SU-DHL-6 (cell line): Measurements from ENCODE around the gene FLT3LG.

ENCODE experiments used
- H2AFZ ChIP-seq: fragments of 200-600 bp; sonication (generic); 2 replicates; pipeline ENCODE4 v1.6.1; 2014; ENCODE audit warnings: low read depth, mild to moderate bottlenecking, moderate library complexity, mixed read lengths, antibody characterized with exemption, low read length; ENCODE audit not compliant: severe bottlenecking
- H3F3A ChIP-seq: fragments of 200-600 bp; shearing (Covaris generic); 2 replicates; pipeline ENCODE4 v1.6.0; 2016; ENCODE audit warnings: antibody characterized with exemption, mild to moderate bottlenecking; ENCODE audit not compliant: insufficient read depth
- H3K27ac ChIP-seq: fragments of 200-600 bp; sonication (generic); 2 replicates; pipeline ENCODE4 v1.5.1; 2016; ENCODE audit warnings: low read depth, mild to moderate bottlenecking, low read length, moderate library complexity, mixed read lengths
- H3K27me3 ChIP-seq: fragments of 200-600 bp; sonication (generic), shearing (Covaris generic); 2 replicates; pipeline ENCODE4 v1.6.0; 2014; ENCODE audit warnings: mild to moderate bottlenecking, low read length
- H3K36me3 ChIP-seq: fragments of 200-600 bp; sonication (generic); 2 replicates; pipeline ENCODE4 v1.6.1; 2014; ENCODE audit warnings: mild to moderate bottlenecking, low read length, mixed read lengths
- H3K4me2 ChIP-seq: fragments of 300-600, 200-600 bp; shearing (Covaris generic), sonication (generic); 2 replicates; pipeline ENCODE4 v1.6.0; 2014; ENCODE audit warnings: low read length, low read depth, mild to moderate bottlenecking; ENCODE audit not compliant: poor library complexity, severe bottlenecking
- H3K4me3 ChIP-seq: fragments of 200-600 bp; sonication (generic); 2 replicates; pipeline ENCODE4 v1.5.1; 2014; ENCODE audit warnings: antibody characterized with exemption, low read length, mild to moderate bottlenecking, mixed read lengths; ENCODE audit not compliant: insufficient read depth, poor library complexity, severe bottlenecking
- H3K79me2 ChIP-seq: fragments of 200-600 bp; sonication (generic); 2 replicates; pipeline ENCODE4 v1.6.1; 2014; ENCODE audit warnings: mild to moderate bottlenecking, low read length, moderate library complexity; ENCODE audit not compliant: insufficient read depth
- H3K9ac ChIP-seq: fragments of 200-600 bp; sonication (generic); 2 replicates; pipeline ENCODE4 v1.7.0; 2014; ENCODE audit warnings: mild to moderate bottlenecking, low read length
- H3K9me2 ChIP-seq: fragments of 200-600 bp; sonication (generic); replicated peaks from 2 replicates; pipeline ENCODE4 v1.6.1; 2014; ENCODE audit warnings: low read length; ENCODE audit not compliant: insufficient read depth
- H3K9me3 ChIP-seq: fragments of 200-600 bp; sonication (generic); 2 replicates; pipeline ENCODE4 v1.6.1; 2014; ENCODE audit warnings: low read length, mixed read lengths; ENCODE audit not compliant: insufficient read depth
- H4K20me1 ChIP-seq: fragments of 200-600 bp; sonication (generic); 2 replicates; pipeline ENCODE4 v1.6.1; 2014; ENCODE audit warnings: low read depth, mild to moderate bottlenecking, antibody characterized with exemption, low read length, moderate library complexity, mixed read lengths
- CTCF ChIP-seq: fragments of 200-600 bp; sonication (generic); IDR thresholded peaks from one replicate; pipeline ENCODE4 v1.5.1; 2017; ENCODE audit warnings: antibody characterized with exemption, mild to moderate bottlenecking, low read length, moderate library complexity; ENCODE audit not compliant: insufficient read depth, poor library complexity, severe bottlenecking
- EZH2phosphoT487 ChIP-seq: fragments of 200-600 bp; sonication (generic), shearing (Covaris generic); conservative IDR thresholded peaks from 2 replicates; pipeline ENCODE4 v1.6.1; 2018; ENCODE audit warnings: mild to moderate bottlenecking, antibody characterized with exemption, low read length, moderate library complexity, mixed read lengths

FLT3LG gene

GRCh38 chr19:49447485-49448431 lies 26.3 kb upstream of the FLT3LG start:
- peaks cover 17% of the 10 kb centered on the region for H3K79me2 ChIP-seq
- no peak overlapping the region for H3K4me3 ChIP-seq
- H3K36me3 ChIP-seq: no peaks in the 10 kb centered on the region
- H3K27ac ChIP-seq: no peak overlapping the region
- no peaks in the 10 kb centered on the region for H3K9me2 ChIP-seq
- H4K20me1 ChIP-seq: no peaks in the 10 kb centered on the region
- peaks cover 14% of the 10 kb centered on the region for H3F3A ChIP-seq
- no peak for TF ChIP-seq CTCF
- no peak for TF ChIP-seq EZH2phosphoT487
- no peak overlapping the region for H2AFZ ChIP-seq
- no peak overlapping the region for H3K4me2 ChIP-seq
- no peaks in the 10 kb centered on the region for H3K9me3 ChIP-seq
- H3K27me3 ChIP-seq: no peaks in the 10 kb centered on the region
- H3K9ac ChIP-seq: no peak overlapping the region

GRCh38 chr19:49448432-49448786 lies 25.6 kb upstream of the FLT3LG start:
- Histone ChIP-seq H3K4me3 (no peak overlapping the region), H3K9ac (no peak overlapping the region), H3K79me2 (peaks cover 17% of the 10 kb centered on the region), H3F3A (peaks cover 20% of the 10 kb centered on the region), H3K27me3 (no peaks in the 10 kb centered on the region), H3K27ac (no peak overlapping the region), H4K20me1 (no peaks in the 10 kb centered on the region), H3K9me3 (no peaks in the 10 kb centered on the region), H3K9me2 (no peaks in the 10 kb centered on the region), H3K4me2 (no peak overlapping the region), H2AFZ (no peak overlapping the region), H3K36me3 (no peaks in the 10 kb centered on the region)
- TF ChIP-seq CTCF: no peak

GRCh38 chr19:49450405-49450804 lies 23.6 kb upstream of the FLT3LG start:
- Histone ChIP-seq H3K36me3 (no peaks in the 10 kb centered on the region), H3K9me3 (no peaks in the 10 kb centered on the region), H3K9ac (peak overlapping the region; percentile 98), H3K4me3 (peak overlapping the region; percentile 99), H3K9me2 (no peaks in the 10 kb centered on the region), H3F3A (peaks cover 15% of the 10 kb centered on the region), H3K27me3 (no peaks in the 10 kb centered on the region), H4K20me1 (no peaks in the 10 kb centered on the region), H3K79me2 (peaks cover 30% of the 10 kb centered on the region), H3K4me2 (peak overlapping the region; percentile 85), H3K27ac (0 out of 2 replicates have a peak overlapping the region, but pooled peaks have one; percentile 17), H2AFZ (no peak overlapping the region)
- TF ChIP-seq CTCF: no peak
- TF ChIP-seq EZH2phosphoT487: no peak
